ENCODE measurements around the gene HDGFL3.
"Not testable (repeated sequence)": the region's sequence is repeated elsewhere in the genome, so short reads cannot be mapped to it uniquely, and the experiment has no call there.

Gene HDGFL3

DNA sequence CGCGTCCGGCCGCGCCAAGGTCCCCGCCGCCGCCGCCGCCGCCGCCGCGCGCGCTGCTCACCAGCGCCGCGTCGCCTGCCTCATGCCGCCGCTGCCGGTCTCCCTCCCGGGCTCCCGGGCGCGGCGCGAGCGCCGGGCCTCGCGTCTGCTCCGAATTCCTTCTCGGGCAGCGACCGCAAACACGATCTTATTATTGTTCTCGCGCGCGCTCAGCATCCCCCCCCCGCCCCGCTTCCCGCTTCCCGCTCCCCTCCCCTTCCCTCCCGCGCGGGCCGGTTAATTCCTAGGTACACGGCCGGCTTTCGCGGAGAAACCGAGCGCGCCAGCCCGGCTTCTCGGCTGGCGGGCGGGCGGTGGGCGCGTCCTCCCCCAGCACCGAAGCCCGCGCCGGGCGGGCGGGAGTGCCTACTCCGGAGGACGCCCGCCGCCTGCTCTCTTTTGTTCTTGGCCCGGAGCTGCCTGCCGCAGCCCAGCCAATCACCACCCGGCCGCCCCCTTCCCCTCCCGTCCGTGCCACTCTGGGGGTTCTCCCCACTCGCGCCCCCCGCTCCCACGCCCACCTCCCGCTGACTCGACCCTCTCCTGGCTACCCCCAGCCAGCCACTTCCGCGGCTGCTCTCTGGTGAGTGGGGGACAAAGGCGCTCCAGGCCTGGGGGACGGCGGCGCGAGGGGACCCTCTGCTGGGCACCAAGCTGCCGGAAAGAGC lies at the start of gene HDGFL3:
TSS of gene HDGFL3 (minus strand) at position 164 of the 707 bp plus-strand sequence. CDS start 409 bp downstream, outside the sequence.
- DNase-seq (ENCODE audit: low read depth in 2 of 2), result no peak

DNA sequence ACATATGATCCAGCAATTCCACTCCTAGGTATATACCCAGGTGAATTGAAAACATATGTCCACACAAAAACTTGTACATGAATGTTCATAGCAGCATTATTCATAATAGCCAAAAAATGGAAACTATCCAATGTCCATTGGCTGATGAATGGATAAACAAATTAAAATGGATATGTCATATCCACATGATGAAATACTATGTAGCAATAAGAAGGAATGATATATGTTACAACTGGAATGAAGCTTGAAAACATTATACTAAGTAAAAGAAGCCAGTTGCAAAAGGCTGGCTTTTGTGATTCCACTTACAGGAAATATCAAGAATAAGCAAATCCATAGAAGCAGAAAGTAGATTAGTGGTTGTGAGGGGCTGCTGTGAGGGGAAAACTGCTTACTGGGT lies 43.2 kb upstream of the HDGFL3 start:
- no peak for DNase-seq (ENCODE audit: low read depth in 2 of 2)

DNA sequence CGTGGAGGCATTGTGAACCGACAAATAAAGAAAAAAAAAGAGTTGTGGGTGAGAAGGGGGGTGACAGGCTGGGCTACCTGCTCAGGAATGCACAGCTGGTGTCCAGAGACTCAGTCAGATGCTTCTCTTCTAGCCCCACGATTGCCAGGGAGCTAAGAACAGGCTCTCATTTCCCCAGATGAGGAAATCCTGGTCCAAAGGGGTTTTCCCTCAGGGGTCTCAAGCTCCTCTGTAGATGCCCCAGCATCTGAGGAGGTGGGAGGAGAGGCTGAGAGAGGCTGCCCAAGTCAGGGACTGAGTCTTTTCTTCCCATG lies 41.4 kb upstream of the HDGFL3 start:
- no peak for DNase-seq (ENCODE audit: low read depth in 2 of 2)

DNA sequence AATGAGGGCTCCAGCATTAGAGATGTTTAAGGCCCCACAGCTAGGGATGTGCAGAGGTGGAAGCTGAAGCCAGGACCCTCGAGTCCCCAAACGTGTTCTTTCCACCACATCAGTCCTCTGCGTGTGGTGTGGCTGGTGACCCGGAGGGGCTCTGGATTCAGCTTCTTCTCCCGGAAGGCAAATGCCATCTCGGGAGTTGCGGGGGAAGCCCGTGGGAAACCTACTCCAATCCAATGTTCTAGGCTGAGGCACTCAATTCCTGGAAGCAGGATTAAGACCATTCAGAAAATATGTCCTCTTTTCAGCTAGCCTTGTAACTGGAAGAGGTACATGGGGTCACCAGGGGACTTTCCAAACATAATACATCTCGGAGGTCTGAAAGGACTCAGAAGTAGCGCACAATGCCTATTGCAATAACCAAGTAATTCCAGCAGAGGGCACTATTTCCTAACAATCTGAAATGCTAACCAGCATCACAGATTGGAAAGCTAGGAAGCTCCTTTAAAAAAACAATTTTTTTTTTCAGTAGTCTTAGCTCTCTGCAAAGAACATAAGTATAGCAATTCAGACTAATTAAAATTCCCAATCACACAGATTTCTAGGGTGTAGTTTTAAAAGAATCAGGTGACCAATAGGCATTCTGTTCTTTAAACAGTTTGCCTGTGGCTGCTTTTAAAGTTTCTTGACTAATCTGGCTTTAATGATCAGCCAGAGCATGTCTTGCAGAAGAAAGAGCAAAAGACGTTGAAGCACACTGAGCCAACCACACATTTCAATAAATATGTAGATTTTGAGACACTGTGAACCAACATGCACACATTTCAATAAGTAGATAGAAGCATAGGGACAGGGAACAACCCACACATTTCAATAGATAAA lies 40.8 kb upstream of the HDGFL3 start:
- DNase-seq (ENCODE audit: low read depth in 2 of 2), result no peak

GRCh38 chr15:83243634-83244033 lies 36.0 kb upstream of the HDGFL3 start:
- DNase-seq (ENCODE audit: low read depth in 2 of 2), result no peak

- no peak for DNase-seq (ENCODE audit: low read depth in 2 of 2)
Measured at GRCh38 chr15:83230242-83230641, 22.6 kb upstream of the HDGFL3 start.

DNA sequence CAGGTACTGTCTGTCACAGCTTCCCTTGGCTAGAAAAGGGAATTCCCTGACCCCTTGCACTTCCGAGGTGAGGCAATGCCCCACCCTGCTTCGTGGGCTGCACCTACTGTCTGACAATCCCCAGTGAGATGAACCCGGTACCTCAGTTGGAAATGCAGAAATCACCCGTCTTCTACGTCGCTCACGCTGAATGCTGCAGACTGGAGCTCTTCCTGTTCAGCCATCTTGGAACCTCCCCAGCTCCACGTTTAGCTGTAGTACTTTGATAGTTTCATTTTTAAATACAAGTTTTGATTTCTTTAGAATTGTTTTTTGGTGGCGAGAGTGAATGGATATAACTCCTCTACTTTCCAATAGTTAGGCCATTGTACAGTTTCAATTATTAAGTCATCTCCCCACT lies 17.8 kb upstream of the HDGFL3 start:
- DNase-seq (ENCODE audit: low read depth in 2 of 2), result no peak

DNA sequence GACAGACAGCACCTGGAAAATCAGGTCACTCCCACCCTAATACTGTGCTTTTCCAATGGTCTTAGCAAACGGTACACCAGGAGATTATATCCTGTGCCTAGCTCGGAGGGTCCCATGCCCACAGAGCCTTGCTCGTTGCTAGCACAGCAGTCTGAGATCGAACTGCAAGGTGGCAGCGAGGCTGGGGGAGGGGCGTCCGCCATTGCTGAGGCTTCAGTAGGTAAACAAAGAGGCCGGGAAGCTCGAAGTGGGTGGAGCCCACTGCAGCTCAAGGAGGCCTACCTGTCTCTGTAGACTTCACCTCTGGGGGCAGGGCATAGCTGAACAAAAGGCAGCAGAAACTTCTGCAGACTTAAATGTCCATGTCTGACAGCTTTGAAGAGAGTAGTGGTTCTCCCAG lies 14.2 kb upstream of the HDGFL3 start:
- DNase-seq (ENCODE audit: low read depth in 2 of 2), result not testable (repeated sequence)

- no peak for DNase-seq (ENCODE audit: low read depth in 2 of 2)
Measured at GRCh38 chr15:83219026-83219425, 11.4 kb upstream of the HDGFL3 start.

- no peak for DNase-seq (ENCODE audit: low read depth in 2 of 2)
Measured at GRCh38 chr15:83215306-83215705, 7.7 kb upstream of the HDGFL3 start.

DNA sequence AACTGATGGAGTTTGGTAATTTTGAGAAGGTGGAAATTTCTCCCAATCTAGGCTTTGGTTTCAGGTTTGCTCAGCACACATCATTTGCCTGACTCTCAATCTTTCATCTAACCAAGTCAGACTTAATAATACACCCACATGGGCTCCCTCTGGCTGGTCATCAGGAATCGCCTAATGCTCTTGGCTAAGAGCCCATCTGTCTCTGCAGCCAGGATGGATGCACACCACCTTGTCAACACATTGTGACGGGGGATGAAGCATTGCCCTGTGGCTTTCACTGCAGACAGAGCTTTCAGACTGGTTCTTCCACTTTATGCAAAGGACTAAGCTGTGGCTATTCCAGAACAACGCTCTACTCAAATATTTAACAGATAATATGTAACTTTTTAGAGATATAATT lies 3.0 kb upstream of the HDGFL3 start:
- DNase-seq (ENCODE audit: low read depth in 2 of 2), result no peak

DNA sequence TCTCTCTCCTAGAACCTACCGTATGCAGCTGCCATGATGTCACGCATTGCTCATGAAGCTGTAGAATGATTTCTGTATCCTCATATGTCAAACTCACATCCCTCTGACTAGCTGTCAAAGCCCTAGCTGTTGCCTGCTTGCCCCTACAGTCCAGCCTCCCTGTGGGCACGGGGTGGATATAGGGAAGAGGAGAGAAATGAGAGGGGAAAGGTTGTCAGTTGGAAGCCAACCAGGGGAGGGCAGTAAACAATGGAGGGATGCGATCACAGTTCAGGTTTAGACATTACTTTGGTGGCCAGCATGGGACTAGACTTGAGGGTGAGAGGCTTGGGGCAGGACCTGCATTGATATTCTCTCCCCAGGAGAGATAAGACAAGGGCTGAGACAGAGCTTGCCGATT lies 1.7 kb upstream of the HDGFL3 start:
- no peak for DNase-seq (ENCODE audit: low read depth in 2 of 2)

- DNase-seq (ENCODE audit: low read depth in 2 of 2), result no peak
Measured at GRCh38 chr15:83208367-83208661, 691 bp upstream of the HDGFL3 start.

DNA sequence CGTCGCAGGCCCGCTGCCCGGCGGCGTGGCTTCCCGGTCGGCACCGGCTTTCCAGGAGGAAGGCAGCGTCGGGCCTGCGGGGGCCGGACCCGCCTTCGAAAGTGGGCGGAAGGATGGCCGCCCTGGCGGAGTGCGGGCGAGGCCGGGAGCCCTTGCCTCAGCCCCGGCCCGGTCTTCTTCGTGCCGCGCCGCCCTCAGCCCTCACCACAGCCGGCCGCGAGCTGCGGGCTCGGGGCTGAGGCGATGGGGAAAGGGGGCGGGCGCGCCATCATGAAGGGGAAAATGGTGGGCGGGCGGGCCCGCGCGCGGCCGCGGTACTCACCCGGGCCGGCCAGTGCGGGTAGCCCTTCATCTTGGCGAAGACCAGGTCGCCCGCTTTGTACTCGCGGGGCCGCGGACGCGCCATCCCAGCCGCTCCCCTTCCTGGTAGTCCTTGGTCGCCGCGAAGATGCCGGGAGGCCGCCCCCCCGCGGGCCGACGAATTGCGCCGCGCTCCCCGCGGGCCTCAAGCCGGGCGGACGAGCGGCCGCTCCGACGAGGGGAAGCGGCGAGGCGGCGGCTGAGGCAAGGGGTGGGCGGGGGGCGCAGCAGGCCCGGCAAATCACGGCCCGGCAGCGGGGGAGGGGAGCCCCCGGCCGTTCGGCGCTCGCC lies 489 bp downstream of the HDGFL3 start:
- no peak for DNase-seq (ENCODE audit: low read depth in 2 of 2)

- no peak for DNase-seq (ENCODE audit: low read depth in 2 of 2)
Measured at GRCh38 chr15:83206526-83207008, 1.1 kb downstream of the HDGFL3 start.

- DNase-seq (ENCODE audit: low read depth in 2 of 2), result no peak
Measured at GRCh38 chr15:83205725-83206324, 1.8 kb downstream of the HDGFL3 start.

DNA sequence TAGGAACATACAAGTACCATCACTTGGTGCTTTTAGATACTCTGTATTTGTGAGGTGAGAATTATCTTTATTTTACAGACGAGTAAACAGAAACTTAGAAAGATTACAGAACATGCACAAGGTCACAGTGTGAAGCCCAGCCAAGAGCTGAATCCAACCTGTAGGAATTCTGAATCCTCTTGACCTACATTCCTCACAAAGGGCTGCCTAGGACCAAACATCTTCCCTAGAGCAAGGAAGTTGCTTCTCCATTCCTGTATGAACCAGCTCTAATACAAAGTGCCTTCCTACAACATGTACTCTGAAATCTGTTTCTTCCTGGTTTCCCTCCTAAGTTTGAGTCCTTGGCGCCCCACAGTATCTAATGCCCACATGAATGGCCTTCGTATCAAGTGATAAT lies 2.9 kb downstream of the HDGFL3 start:
- DNase-seq (ENCODE audit: low read depth in 2 of 2), result no peak

- DNase-seq (ENCODE audit: low read depth in 2 of 2), result no peak
Measured at GRCh38 chr15:83203543-83203942, 4.1 kb downstream of the HDGFL3 start.

DNA sequence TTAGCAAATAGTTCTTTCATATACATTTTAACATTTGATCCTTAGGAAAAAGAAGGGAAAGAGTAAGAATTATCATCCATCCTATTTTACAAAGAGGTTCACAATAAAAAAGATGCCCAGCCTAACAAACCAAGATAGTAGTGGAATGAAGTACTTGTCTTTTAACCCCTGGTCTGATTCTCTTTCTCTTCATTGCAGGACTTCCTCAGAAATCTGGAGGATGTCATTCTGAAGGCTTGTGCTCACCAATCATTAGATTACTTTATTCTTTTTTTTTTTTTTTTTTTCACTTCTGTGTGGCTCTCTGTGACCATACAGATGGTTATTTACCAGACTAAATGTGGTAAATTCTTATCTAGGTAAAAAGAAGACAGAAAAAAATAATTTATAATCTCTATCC lies 7.0 kb downstream of the HDGFL3 start:
- DNase-seq (ENCODE audit: low read depth in 2 of 2), result no peak

GRCh38 chr15:83200162-83200561 lies 7.5 kb downstream of the HDGFL3 start:
- no peak for DNase-seq (ENCODE audit: low read depth in 2 of 2)

DNA sequence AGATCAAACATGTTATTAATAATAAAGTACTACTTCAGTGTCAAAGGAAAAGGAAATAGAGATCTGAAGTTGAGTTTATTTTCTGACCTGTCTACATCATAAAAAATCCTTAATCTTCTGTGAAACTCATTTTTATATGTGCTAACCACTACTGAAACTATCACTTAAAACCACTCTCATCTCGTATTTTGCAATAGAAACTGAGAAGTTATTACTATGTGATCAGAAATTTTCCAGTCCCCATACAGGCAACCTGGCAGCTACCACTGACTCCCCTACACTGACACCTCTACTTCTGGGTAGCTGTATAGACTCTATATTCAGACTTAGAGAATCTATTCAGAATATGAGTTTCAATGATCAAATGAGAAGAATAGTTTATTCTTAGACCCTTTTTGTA lies 8.3 kb downstream of the HDGFL3 start:
- DNase-seq (ENCODE audit: low read depth in 2 of 2), result no peak

DNA sequence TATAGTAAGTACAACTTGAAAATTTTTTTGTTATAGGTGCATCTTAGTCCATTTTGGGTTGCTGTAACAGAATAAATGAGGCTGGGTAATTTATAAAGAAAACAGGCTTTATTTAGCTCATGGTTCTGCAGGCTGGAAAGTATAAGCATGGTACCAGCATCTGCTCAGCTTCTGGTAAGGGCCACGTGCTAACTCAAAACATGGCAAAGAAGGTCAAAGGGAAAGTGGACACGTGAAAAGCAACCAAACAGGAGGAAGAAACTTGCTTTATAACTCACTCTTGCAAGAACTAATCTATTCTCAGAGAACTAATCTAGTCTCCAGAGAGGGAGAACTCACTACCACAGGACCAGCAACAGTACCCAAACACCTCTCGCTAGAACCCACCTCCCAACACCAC lies 9.1 kb downstream of the HDGFL3 start:
- no peak for DNase-seq (ENCODE audit: low read depth in 2 of 2)

DNA sequence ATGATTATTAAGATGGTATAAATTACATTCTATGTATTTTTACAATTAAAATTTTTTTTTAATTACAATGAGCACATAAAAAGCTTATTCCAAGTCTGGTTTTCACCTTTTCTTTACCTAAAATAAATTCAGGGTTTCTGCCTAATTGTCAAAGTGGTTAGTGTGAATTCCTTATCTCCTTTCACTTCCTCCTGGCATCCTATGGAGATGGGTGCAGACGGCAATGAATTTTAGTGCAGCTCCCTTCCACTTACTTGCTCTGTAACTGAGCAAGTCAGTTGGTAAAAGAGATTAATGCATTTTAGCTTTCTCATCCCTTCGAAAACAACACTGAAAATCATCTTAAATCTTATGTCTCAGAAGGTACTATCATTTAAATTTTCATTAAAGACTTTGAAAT lies 13.1 kb downstream of the HDGFL3 start:
- no peak for DNase-seq (ENCODE audit: low read depth in 2 of 2)

All from stimulated activated CD4-positive, alpha-beta T cell treated with anti-CD3 and anti-CD28 coated beads, Interleukin-1b, Interleukin-23, amount 100 ng/mL, for 1 hour (primary cell).